ENCODE data around the gene MFSD12.

DNA sequence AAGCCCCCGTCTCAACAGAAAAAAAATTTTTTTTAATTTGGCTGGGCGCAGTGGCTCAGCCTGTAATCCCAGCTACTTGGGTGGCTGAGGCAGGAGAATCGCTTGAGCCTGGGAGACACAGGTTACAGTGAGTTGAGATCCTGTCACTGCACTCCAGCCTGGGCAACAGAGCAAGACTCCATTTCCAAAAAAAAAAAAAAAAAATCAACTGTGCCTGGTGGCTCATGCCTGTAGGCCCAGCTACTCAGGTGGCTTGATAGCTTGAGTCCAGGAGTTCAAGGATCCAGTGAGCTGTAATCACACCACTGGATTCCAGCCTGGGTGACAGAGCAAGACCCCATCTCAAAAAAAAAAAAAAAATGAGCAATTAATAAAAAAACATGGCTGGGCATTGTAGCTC is 55.6 kb downstream of the MFSD12 start:
- TF ChIP-seq EP300 (IDR thresholded peaks at IDR 0.05): no peak
- no peak for TF ChIP-seq POLR2AphosphoS5 (IDR thresholded peaks at IDR 0.05)
- TF ChIP-seq, protein P1, sequence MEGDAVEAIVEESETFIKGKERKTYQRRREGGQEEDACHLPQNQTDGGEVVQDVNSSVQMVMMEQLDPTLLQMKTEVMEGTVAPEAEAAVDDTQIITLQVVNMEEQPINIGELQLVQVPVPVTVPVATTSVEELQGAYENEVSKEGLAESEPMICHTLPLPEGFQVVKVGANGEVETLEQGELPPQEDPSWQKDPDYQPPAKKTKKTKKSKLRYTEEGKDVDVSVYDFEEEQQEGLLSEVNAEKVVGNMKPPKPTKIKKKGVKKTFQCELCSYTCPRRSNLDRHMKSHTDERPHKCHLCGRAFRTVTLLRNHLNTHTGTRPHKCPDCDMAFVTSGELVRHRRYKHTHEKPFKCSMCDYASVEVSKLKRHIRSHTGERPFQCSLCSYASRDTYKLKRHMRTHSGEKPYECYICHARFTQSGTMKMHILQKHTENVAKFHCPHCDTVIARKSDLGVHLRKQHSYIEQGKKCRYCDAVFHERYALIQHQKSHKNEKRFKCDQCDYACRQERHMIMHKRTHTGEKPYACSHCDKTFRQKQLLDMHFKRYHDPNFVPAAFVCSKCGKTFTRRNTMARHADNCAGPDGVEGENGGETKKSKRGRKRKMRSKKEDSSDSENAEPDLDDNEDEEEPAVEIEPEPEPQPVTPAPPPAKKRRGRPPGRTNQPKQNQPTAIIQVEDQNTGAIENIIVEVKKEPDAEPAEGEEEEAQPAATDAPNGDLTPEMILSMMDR (IDR thresholded peaks at IDR 0.05): no peak

All from gastroesophageal sphincter (tissue), 3 donors.